ACC112 (cell line): ENCODE data around the gene DGKB.
A peak's percentile ranks its signal among the peaks of the same experiment; 100 is the strongest.

Experiments used
- H2AFZ ChIP-seq: fragments of 200-600 bp; sonication (generic); one replicate; pipeline ENCODE4 v1.6.0; 2017; ENCODE audit warnings: antibody characterized with exemption, low read length; ENCODE audit not compliant: unreplicated experiment
- H3K27ac ChIP-seq: fragments of 200-600 bp; sonication (generic); 2 replicates; pipeline ENCODE4 v1.5.1; 2014; ENCODE audit warnings: low read depth, mild to moderate bottlenecking, antibody characterized with exemption, low read length, moderate library complexity
- H3K27me3 ChIP-seq: fragments of 200-600 bp; sonication (generic); 2 replicates; pipeline ENCODE4 v1.6.1; 2014; ENCODE audit warnings: mild to moderate bottlenecking, antibody characterized with exemption, low read length, moderate library complexity, mixed read lengths; ENCODE audit not compliant: insufficient read depth
- H3K36me3 ChIP-seq: fragments of 200-600 bp; sonication (generic); 2 replicates; pipeline ENCODE4 v1.6.1; 2016; ENCODE audit warnings: mild to moderate bottlenecking, antibody characterized with exemption, low read length, moderate library complexity, mixed read lengths; ENCODE audit not compliant: insufficient read depth
- H3K4me1 ChIP-seq: fragments of 200-600 bp; sonication (generic); one replicate; pipeline ENCODE4 v1.6.1; 2016; ENCODE audit warnings: low read length, mixed read lengths; ENCODE audit not compliant: insufficient read depth, unreplicated experiment, control insufficient read depth
- H3K4me3 ChIP-seq: fragments of 200-600 bp; sonication (generic); 2 replicates; pipeline ENCODE4 v1.5.1; 2014; ENCODE audit warnings: mild to moderate bottlenecking, low read depth, low read length
- H3K79me2 ChIP-seq: fragments of 200-600 bp; sonication (generic); one replicate; pipeline ENCODE4 v1.6.0; 2016; ENCODE audit warnings: low read length; ENCODE audit not compliant: control insufficient read depth, unreplicated experiment, insufficient read depth

DGKB gene

GRCh38 chr7:14381306-14381705 is 521.2 kb downstream of the DGKB start:
- no peak overlapping the region for H3K4me3 ChIP-seq
- H2AFZ ChIP-seq: no peak overlapping the region
- no peaks in the 10 kb centered on the region for H3K79me2 ChIP-seq

GRCh38 chr7:14380881-14381280 is 521.7 kb downstream of the DGKB start:
- Histone ChIP-seq H3K36me3 (no peaks in the 10 kb centered on the region), H3K4me3 (no peak overlapping the region), H3K79me2 (no peaks in the 10 kb centered on the region), H3K27ac (no peak overlapping the region), H2AFZ (no peak overlapping the region), H3K4me1 (peaks cover 44% of the 10 kb centered on the region), H3K27me3 (no peaks in the 10 kb centered on the region)

More at GRCh38 chr7:14381306-14381705, 521.2 kb downstream of the DGKB start:
- Histone ChIP-seq H3K27me3 (no peaks in the 10 kb centered on the region), H3K4me1 (peaks cover 44% of the 10 kb centered on the region), H3K36me3 (no peaks in the 10 kb centered on the region), H3K27ac (no peak overlapping the region)

- Histone ChIP-seq H3K27me3 (no peaks in the 10 kb centered on the region), H3K27ac (peak overlapping the region; percentile 80), H2AFZ (peak overlapping the region; percentile 69), H3K4me3 (peak overlapping the region; percentile 34), H3K4me1 (peaks cover 38% of the 10 kb centered on the region), H3K79me2 (no peaks in the 10 kb centered on the region), H3K36me3 (no peaks in the 10 kb centered on the region)
Measured at GRCh38 chr7:14377646-14378266, 524.8 kb downstream of the DGKB start.

- Histone ChIP-seq H3K36me3 (no peaks in the 10 kb centered on the region), H3K4me3 (no peak overlapping the region), H3K27me3 (no peaks in the 10 kb centered on the region), H3K79me2 (no peaks in the 10 kb centered on the region), H2AFZ (peak overlapping the region; percentile 22), H3K4me1 (peaks cover 37% of the 10 kb centered on the region), H3K27ac (no peak overlapping the region)
Measured at GRCh38 chr7:14376711-14377110, 525.8 kb downstream of the DGKB start.

- no peak overlapping the region for H3K4me3 ChIP-seq
- no peaks in the 10 kb centered on the region for H3K27me3 ChIP-seq
- H3K4me1 ChIP-seq: peaks cover 30% of the 10 kb centered on the region
- H3K27ac ChIP-seq: no peak overlapping the region
- no peaks in the 10 kb centered on the region for H3K79me2 ChIP-seq
- no peak overlapping the region for H2AFZ ChIP-seq
- no peaks in the 10 kb centered on the region for H3K36me3 ChIP-seq
Measured at GRCh38 chr7:14375998-14376397, 526.6 kb downstream of the DGKB start.

GRCh38 chr7:14374336-14374735 is 528.2 kb downstream of the DGKB start:
- no peaks in the 10 kb centered on the region for H3K36me3 ChIP-seq
- no peak overlapping the region for H3K4me3 ChIP-seq
- no peak overlapping the region for H3K27ac ChIP-seq
- H3K79me2 ChIP-seq: no peaks in the 10 kb centered on the region
- H3K4me1 ChIP-seq: peaks cover 22% of the 10 kb centered on the region
- H2AFZ ChIP-seq: no peak overlapping the region
- H3K27me3 ChIP-seq: no peaks in the 10 kb centered on the region

- Histone ChIP-seq H3K36me3 (no peaks in the 10 kb centered on the region), H3K27ac (no peak overlapping the region), H3K4me1 (no peaks in the 10 kb centered on the region), H2AFZ (no peak overlapping the region), H3K4me3 (no peak overlapping the region), H3K27me3 (no peaks in the 10 kb centered on the region), H3K79me2 (no peaks in the 10 kb centered on the region)
Measured at GRCh38 chr7:14368285-14368684, 534.3 kb downstream of the DGKB start.

- Histone ChIP-seq H3K4me3 (no peak overlapping the region), H3K4me1 (no peaks in the 10 kb centered on the region), H3K27ac (no peak overlapping the region), H3K27me3 (no peaks in the 10 kb centered on the region), H3K36me3 (no peaks in the 10 kb centered on the region), H2AFZ (no peak overlapping the region), H3K79me2 (no peaks in the 10 kb centered on the region)
Measured at GRCh38 chr7:14351167-14351566, 551.4 kb downstream of the DGKB start.

GRCh38 chr7:14341200-14341775 is 561.3 kb downstream of the DGKB start:
- Histone ChIP-seq H2AFZ (no peak overlapping the region), H3K27me3 (no peaks in the 10 kb centered on the region), H3K36me3 (no peaks in the 10 kb centered on the region), H3K4me3 (no peak overlapping the region), H3K27ac (no peak overlapping the region), H3K79me2 (no peaks in the 10 kb centered on the region), H3K4me1 (no peaks in the 10 kb centered on the region)

GRCh38 chr7:14340393-14341074 is 562.0 kb downstream of the DGKB start:
- H3K36me3 ChIP-seq: no peaks in the 10 kb centered on the region
- no peaks in the 10 kb centered on the region for H3K27me3 ChIP-seq
- H3K79me2 ChIP-seq: no peaks in the 10 kb centered on the region
- no peak overlapping the region for H3K27ac ChIP-seq
- no peak overlapping the region for H2AFZ ChIP-seq
- no peak overlapping the region for H3K4me3 ChIP-seq
- H3K4me1 ChIP-seq: no peaks in the 10 kb centered on the region

- no peak overlapping the region for H3K27ac ChIP-seq
- H3K36me3 ChIP-seq: no peaks in the 10 kb centered on the region
- H2AFZ ChIP-seq: peak overlapping the region; percentile 31
- H3K79me2 ChIP-seq: no peaks in the 10 kb centered on the region
- no peaks in the 10 kb centered on the region for H3K27me3 ChIP-seq
- no peaks in the 10 kb centered on the region for H3K4me1 ChIP-seq
- H3K4me3 ChIP-seq: no peak overlapping the region
Measured at GRCh38 chr7:14339861-14340260, 562.7 kb downstream of the DGKB start.
